DMS 273 treated with DMSO at 0.1 percent for 48 hours (cell line): ENCODE measurements around the gene LAMA4.

ENCODE experiments used
- DNase-seq: peaks from one replicate; lab custom pipeline; 2025; lab: John Stamatoyannopoulos, UW

LAMA4 gene

GRCh38 chr6:112237066-112237465 lies 17.3 kb downstream of the LAMA4 start:
- DNase-seq = no peak

GRCh38 chr6:112235956-112236355 lies 18.4 kb downstream of the LAMA4 start:
- no peak for DNase-seq

- no peak for DNase-seq
Observed at GRCh38 chr6:112234601-112235000, 19.8 kb downstream of the LAMA4 start.

- no peak for DNase-seq
Observed at GRCh38 chr6:112233847-112234246, 20.5 kb downstream of the LAMA4 start.

- no peak for DNase-seq
Observed at GRCh38 chr6:112232845-112233256, 21.5 kb downstream of the LAMA4 start.

- peak; percentile 68 for DNase-seq
Observed at GRCh38 chr6:112231594-112232060, 22.7 kb downstream of the LAMA4 start.

GRCh38 chr6:112231164-112231563 lies 23.2 kb downstream of the LAMA4 start:
- DNase-seq = no peak

- DNase-seq = no peak
Observed at GRCh38 chr6:112228480-112229332, 25.7 kb downstream of the LAMA4 start.

GRCh38 chr6:112227992-112228391 lies 26.4 kb downstream of the LAMA4 start:
- DNase-seq = no peak

- DNase-seq = no peak
Observed at GRCh38 chr6:112227411-112227810, 27.0 kb downstream of the LAMA4 start.

GRCh38 chr6:112225691-112226090 lies 28.7 kb downstream of the LAMA4 start:
- DNase-seq = no peak

- DNase-seq = no peak
Observed at GRCh38 chr6:112224088-112224487, 30.3 kb downstream of the LAMA4 start.

- DNase-seq = no peak
Observed at GRCh38 chr6:112223070-112223861, 31.1 kb downstream of the LAMA4 start.

- no peak for DNase-seq
Observed at GRCh38 chr6:112221981-112222852, 32.1 kb downstream of the LAMA4 start.

GRCh38 chr6:112221561-112221960 lies 32.8 kb downstream of the LAMA4 start:
- no peak for DNase-seq

GRCh38 chr6:112218563-112218962 lies 35.8 kb downstream of the LAMA4 start:
- DNase-seq = no peak

- DNase-seq = no peak
Observed at GRCh38 chr6:112216662-112217551, 37.5 kb downstream of the LAMA4 start.

- peak; percentile 41 for DNase-seq
Observed at GRCh38 chr6:112215488-112216284, 38.7 kb downstream of the LAMA4 start.

- no peak for DNase-seq
Observed at GRCh38 chr6:112214739-112215269, 39.6 kb downstream of the LAMA4 start.

GRCh38 chr6:112210852-112211251 lies 43.5 kb downstream of the LAMA4 start:
- DNase-seq = no peak
